ENCODE measurements around the gene SIX3. TPM values are rescaled to one million over a fixed set of nuclear protein-coding genes. Genes with fewer than 3 reads are reported as not detected.

The SIX3 gene
- total RNA-seq, 1 donor from 2014 or later: not detected

- DNase-seq (ENCODE audit: extremely low read depth, low read depth, low spot score): no peak
These were observed 13.5 kb downstream of the SIX3 start for GRCh38 chr2:44954889-44955592.

DNA sequence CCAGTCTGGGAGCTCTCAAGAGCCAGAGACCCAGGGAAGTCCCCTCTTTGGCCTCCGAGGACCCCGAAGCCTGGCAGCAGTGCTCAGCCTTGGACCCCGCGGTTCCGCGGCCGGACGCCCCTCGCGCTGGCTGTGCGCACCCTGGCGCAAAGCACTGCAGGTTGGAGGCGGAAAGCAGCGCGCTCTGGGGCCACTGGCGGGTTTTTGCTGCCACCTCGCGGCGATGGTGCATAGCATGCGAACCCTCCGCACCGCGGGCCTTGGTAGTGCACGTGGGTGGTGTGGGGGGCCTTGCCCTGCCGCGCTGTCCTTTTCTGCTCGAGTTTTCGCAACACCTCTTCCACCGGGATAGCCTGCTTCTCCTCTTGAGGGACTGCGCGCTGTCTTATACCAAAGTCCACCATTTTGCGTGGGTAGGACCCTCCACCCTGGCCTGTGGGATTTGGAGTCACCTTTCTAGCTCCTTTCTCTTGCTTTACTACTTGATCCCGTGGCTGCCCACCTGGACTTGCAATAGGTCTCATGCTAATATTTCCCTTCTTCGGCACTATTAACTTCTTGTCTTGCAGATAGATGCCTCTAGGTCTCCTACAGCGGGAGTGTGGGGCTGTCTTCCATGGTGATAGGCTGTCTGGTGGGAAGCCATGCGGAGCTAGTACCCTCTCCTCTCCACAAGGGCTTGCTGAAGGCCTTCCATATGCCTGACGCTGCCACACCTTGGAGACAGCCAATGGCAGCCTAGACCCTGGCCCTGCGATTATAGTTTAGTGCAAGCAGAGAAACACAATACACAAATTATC is 14.3 kb downstream of the SIX3 start:
- DNase-seq (ENCODE audit: extremely low read depth, low read depth, low spot score): no peak

GRCh38 chr2:44956843-44957242 is 15.3 kb downstream of the SIX3 start:
- no peak for DNase-seq (ENCODE audit: extremely low read depth, low read depth, low spot score)

DNA sequence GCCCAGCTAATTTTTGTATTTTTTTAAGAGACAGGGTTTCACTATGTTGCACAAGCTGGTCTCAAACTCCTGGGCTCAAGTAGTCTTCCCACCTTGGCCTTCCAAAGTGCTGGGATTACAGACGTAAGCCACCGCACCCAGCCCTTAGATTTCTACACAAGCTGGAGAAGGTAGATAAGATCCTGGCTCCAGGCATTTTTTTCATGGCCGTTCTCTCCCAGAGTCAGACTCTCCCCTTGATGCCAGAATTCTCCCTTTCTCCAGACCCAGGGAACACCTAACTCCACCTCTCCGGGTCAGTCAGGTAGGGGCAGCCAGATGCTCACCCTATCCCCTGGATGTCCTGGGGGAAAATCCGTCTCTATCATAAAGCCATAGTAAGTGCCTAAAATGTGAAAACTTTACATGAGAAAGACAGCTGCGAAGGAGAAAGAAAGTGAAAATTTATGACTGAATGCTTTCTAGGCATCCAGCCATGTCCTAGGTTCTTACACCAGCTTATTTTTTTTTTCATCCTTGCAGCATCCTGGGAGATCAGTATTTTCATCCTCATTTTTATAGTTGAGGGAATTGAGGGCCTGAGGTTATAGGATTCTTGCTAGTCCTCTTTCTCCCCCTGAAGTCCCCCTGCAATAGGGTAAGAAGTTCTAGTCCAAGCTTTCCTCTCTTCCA is 16.3 kb downstream of the SIX3 start:
- no peak for DNase-seq (ENCODE audit: extremely low read depth, low read depth, low spot score)

GRCh38 chr2:44959855-44960254 is 18.4 kb downstream of the SIX3 start:
- DNase-seq (ENCODE audit: extremely low read depth, low read depth, low spot score): no peak

DNA sequence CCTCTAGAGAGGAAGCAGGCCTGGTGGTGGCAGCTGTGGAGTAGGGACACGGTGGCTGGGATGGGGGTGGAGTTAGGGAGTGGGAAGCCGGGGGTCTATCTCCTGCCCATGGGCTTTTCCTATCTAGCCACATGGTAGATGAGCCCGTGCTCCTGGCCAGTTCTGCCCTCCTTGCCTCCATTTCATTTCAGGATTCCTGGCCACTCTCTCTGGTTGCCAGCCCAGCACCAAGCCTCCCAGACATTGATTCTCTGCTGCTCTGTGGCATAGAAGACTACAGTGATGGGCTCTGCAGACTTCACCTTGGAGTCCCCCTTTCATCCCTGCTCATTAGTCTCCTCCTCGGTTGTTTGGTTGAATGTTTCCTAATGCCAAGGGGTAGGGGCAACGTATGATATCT is 19.4 kb downstream of the SIX3 start:
- DNase-seq (ENCODE audit: extremely low read depth, low read depth, low spot score): no peak

GRCh38 chr2:44962176-44962695 is 20.7 kb downstream of the SIX3 start:
- no peak for DNase-seq (ENCODE audit: extremely low read depth, low read depth, low spot score)

GRCh38 chr2:44964752-44965236 is 23.3 kb downstream of the SIX3 start:
- no peak for DNase-seq (ENCODE audit: extremely low read depth, low read depth, low spot score)

DNA sequence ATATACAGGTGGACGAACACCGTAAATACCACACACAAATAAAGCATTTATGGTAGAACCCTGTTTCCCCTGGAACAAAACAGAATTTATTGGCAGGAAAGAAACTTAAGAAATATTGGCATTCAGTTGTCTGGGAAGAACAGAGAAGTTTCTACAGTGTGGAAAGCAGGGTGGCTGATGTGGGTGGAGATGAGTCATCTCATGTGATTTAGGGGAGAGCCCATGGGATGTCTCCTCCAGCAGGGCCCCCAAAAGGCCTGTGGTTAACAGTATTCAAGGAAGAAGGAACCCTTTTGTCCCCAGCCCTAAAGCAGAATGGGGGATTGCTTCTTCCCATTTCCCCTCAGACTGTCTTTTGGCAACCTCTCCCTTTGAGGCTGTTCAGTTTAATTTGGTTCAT is 24.2 kb downstream of the SIX3 start:
- no peak for DNase-seq (ENCODE audit: extremely low read depth, low read depth, low spot score)

GRCh38 chr2:44967056-44967455 is 25.6 kb downstream of the SIX3 start:
- no peak for DNase-seq (ENCODE audit: extremely low read depth, low read depth, low spot score)

GRCh38 chr2:44967727-44968432 is 26.4 kb downstream of the SIX3 start:
- DNase-seq (ENCODE audit: extremely low read depth, low read depth, low spot score): no peak

DNA sequence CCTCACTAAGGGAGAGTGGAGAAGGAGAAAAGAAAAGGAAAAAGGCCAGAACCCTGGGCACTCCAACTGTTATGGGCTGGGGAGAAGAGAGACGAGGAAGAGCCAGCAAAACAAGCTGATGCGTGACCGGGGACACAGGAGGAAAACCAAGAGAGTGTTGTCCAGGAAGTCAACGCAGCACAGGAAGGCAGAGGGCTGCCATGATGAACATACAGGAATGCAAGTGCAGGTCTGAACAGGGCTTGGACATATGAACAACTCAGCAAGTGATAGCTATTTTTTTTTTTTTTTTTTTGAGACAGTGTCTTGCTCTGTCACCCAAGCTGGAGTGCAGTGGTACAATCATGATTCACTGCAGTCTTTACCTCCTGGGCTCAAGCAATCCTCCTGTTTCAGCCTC is 28.4 kb downstream of the SIX3 start:
- no peak for DNase-seq (ENCODE audit: extremely low read depth, low read depth, low spot score)

GRCh38 chr2:44970846-44971450 is 29.4 kb downstream of the SIX3 start:
- no peak for DNase-seq (ENCODE audit: extremely low read depth, low read depth, low spot score)

DNA sequence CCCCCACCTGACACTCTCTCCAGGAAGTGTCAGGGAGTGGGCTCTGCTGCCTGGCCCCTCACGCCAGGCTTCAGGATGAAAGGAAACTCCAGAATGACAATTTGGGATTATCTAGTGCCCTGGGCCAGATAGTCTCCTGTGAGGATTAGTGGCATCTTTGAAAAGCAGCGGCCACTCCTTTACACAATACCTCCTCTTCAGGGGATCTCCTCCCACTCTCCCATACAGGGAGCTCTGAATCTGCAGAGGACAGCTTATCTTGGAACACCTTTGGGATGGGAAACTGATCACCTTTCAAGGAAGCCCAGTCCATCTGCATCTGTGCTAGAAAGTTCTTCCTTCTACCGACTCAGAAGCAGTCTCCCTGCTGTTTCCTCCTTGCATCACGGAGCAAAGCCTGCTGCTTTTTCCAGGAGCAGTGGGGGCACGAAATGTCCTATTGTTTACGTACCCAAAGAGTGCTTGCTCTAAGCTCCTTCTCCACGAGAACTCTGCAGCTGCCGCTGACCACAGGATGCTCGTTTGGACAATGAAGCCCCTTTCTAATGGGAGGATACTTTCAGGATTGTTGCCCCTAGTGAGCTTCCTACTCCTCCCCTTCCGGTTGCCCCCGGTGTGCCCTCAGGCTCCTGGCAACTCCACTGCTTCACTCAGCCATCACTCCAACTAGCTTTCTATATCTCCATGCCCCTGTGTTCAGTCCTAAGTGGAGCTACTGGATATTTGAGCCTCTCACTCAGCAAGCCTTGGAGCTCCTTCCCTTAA is 31.5 kb downstream of the SIX3 start:
- no peak for DNase-seq (ENCODE audit: extremely low read depth, low read depth, low spot score)

DNA sequence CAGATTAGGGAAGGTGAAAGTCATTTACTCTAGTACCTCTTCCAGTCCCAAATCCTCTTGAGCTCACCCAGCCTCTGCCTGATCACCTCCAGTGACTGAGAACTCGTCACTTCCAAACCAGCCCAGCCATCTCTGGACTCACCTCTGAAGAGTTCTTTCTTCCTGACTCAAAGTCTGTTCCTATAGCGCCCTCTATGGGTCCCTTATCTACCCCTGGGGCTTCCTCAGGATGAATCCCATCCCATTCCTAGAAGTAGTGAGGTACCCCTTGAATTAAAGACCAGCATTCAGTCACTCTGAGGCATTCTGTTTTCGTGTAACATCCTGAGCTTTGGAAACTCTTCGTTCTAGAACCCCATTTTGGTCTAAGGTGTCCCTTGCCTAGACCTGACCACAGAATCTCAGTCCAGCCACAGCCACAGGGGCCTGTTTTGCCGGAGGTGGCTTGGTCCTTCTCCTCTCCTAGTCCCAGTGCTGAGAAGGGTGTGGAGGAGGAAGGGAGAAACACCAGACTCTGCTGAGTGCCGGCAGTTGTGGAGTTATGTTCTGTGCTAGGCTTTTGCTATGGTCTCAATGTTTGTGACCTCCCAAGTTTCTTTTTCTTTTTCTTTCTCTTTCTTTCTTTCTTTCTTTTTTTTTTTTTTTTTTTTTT is 32.7 kb downstream of the SIX3 start:
- DNase-seq (ENCODE audit: extremely low read depth, low read depth, low spot score): no peak

- DNase-seq (ENCODE audit: extremely low read depth, low read depth, low spot score): no peak
These were observed 34.3 kb downstream of the SIX3 start for GRCh38 chr2:44975571-44976450.

DNA sequence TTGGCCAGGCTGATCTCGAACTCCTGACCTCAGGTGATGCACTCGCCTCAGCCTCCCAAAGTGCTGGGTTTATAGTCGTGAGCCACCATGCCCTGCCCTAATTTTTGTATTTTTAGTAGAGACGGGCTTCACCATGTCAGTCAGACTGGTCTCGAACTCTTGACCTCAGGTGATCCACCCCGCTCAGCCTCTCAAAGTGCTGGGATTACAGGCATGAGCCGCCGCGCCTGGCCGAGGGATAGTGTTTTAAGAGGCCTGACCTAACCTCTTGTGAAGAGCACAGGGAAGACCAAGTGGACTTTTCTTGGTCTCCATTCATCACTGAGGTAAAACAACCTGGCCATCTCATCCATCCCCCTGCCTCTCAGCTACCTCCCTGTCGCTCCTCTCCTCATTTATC is 38.1 kb downstream of the SIX3 start:
- no peak for DNase-seq (ENCODE audit: extremely low read depth, low read depth, low spot score)

Data from glomerular endothelial cell (primary cell).